ENCODE measurements around the gene RFX8. TPM values are rescaled to one million over a fixed set of nuclear protein-coding genes. Genes with fewer than 3 reads are reported as not detected.

Gene RFX8
- total RNA-seq, 1 experiment from 2014 or later, result not detected

DNA sequence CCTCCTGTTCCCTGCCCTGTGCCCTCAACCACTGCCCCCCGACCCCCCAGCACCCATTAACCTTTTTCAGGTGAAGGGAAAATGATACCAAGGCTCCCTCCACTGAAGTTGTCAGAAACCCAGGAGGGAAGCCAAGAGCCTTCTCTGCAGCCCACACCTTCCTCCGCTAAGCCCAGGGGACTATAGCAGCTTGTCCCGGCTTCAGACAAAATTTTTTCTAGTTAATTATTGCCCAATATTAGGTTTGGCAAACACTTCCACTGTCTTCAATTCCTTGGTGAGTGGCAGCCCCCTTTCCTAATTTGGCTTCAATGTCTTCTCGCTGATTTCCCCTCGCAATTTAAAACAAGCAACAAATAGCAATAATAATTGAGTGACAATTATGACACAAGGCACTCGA is 23.9 kb downstream of the RFX8 start:
- ChIA-PET CTCF (no interaction called here), POLR2A (no interaction called here)
- Mint-ChIP-seq H3K27me3 (ENCODE audit: insufficient read depth, unreplicated experiment) (no peaks in the 10 kb centered on the region), H3K9me3 (ENCODE audit: unreplicated experiment) (peaks cover 5% of the 10 kb centered on the region), H3K4me1 (ENCODE audit: insufficient read depth, unreplicated experiment) (peaks cover 14% of the 10 kb centered on the region), H3K36me3 (ENCODE audit: insufficient read depth, unreplicated experiment) (no peaks in the 10 kb centered on the region), H3K27ac (ENCODE audit: low read depth, unreplicated experiment) (no peak overlapping the region), H3K4me3 (ENCODE audit: unreplicated experiment) (no peak overlapping the region)
- TF ChIP-seq, protein P1, sequence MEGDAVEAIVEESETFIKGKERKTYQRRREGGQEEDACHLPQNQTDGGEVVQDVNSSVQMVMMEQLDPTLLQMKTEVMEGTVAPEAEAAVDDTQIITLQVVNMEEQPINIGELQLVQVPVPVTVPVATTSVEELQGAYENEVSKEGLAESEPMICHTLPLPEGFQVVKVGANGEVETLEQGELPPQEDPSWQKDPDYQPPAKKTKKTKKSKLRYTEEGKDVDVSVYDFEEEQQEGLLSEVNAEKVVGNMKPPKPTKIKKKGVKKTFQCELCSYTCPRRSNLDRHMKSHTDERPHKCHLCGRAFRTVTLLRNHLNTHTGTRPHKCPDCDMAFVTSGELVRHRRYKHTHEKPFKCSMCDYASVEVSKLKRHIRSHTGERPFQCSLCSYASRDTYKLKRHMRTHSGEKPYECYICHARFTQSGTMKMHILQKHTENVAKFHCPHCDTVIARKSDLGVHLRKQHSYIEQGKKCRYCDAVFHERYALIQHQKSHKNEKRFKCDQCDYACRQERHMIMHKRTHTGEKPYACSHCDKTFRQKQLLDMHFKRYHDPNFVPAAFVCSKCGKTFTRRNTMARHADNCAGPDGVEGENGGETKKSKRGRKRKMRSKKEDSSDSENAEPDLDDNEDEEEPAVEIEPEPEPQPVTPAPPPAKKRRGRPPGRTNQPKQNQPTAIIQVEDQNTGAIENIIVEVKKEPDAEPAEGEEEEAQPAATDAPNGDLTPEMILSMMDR (IDR thresholded peaks at IDR 0.05; ENCODE audit: unreplicated experiment), result no peak
- BruUV-seq (replicated peaks), result no TSS peak
- intact Hi-C loops (cut with micrococcal nuclease), result no loop called here
- DNase-seq (ENCODE audit: unreplicated experiment), result no peak

DNA sequence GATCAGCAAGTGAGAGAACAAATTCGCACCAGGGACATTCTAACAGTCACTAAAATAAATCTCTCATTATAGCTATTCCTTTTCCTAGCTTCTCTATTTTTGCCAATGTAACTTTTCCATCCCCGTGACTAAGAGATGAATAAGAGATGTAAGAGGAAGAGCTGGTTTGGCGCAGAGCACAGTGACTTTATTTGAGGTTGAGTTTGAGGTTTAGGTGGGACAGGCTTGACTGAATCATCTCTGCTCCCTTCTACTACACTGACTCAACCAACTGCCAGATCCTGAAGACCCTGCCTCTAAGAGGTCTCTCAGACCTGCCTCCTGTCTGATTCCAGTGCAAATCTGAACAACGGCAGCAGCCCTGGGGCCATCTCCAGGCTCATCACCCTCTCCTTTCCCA is 28.0 kb downstream of the RFX8 start:
- CTCF ChIA-PET, result interaction anchor here (0.6 kb wide), 1 partner anchor 265 kb away, joined by 6 read pairs; no protein-coding TSS in a partner anchor
- DNase-seq (ENCODE audit: unreplicated experiment), result peak; percentile 62
- no peaks in the 10 kb centered on the region for H3K27me3 Mint-ChIP-seq (ENCODE audit: insufficient read depth, unreplicated experiment)
- no peak overlapping the region for H3K27ac Mint-ChIP-seq (ENCODE audit: low read depth, unreplicated experiment)
- no peak overlapping the region for H3K4me3 Mint-ChIP-seq (ENCODE audit: unreplicated experiment)
- intact Hi-C loops (cut with micrococcal nuclease), result no loop called here
- no peaks in the 10 kb centered on the region for H3K36me3 Mint-ChIP-seq (ENCODE audit: insufficient read depth, unreplicated experiment)
- H3K9me3 Mint-ChIP-seq (ENCODE audit: unreplicated experiment), result peaks cover 5% of the 10 kb centered on the region
- no TSS peak for BruUV-seq (replicated peaks)
- POLR2A ChIA-PET, result no interaction called here
- TF ChIP-seq, protein P1 (IDR thresholded peaks at IDR 0.05; ENCODE audit: unreplicated experiment), result no peak
- peaks cover 22% of the 10 kb centered on the region for H3K4me1 Mint-ChIP-seq (ENCODE audit: insufficient read depth, unreplicated experiment)

DNA sequence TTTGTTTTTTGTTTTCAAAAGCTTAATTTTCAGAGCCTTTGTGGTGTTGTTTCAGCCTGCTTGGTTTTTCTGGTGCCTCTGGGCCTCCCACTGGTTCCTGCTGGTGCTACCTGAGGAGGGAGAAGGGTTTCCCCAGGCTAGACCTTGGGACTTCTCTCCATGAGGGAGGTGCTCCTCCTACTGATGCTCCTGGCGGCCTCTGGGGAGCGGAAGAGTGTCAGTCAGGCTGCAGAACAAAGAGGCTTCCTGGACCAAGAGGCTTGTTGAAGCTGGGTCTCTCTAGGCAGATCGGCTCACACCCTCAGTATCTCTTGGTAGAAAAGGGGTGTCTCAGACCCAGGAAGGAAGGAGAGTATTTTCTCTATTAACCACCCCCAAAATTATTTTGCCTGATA is 32.2 kb downstream of the RFX8 start:
- Mint-ChIP-seq H3K27me3 (ENCODE audit: insufficient read depth, unreplicated experiment) (no peaks in the 10 kb centered on the region), H3K4me3 (ENCODE audit: unreplicated experiment) (no peak overlapping the region), H3K27ac (ENCODE audit: low read depth, unreplicated experiment) (no peak overlapping the region), H3K36me3 (ENCODE audit: insufficient read depth, unreplicated experiment) (no peaks in the 10 kb centered on the region), H3K4me1 (ENCODE audit: insufficient read depth, unreplicated experiment) (peaks cover 24% of the 10 kb centered on the region), H3K9me3 (ENCODE audit: unreplicated experiment) (peaks cover 4% of the 10 kb centered on the region)
- DNase-seq (ENCODE audit: unreplicated experiment), result peak; percentile 20
- ChIA-PET POLR2A (no interaction called here), CTCF (no interaction called here)
- no TSS peak for BruUV-seq (replicated peaks)
- TF ChIP-seq, protein P1 (IDR thresholded peaks at IDR 0.05; ENCODE audit: unreplicated experiment), result no peak
- intact Hi-C loops (cut with micrococcal nuclease), result no loop called here

DNA sequence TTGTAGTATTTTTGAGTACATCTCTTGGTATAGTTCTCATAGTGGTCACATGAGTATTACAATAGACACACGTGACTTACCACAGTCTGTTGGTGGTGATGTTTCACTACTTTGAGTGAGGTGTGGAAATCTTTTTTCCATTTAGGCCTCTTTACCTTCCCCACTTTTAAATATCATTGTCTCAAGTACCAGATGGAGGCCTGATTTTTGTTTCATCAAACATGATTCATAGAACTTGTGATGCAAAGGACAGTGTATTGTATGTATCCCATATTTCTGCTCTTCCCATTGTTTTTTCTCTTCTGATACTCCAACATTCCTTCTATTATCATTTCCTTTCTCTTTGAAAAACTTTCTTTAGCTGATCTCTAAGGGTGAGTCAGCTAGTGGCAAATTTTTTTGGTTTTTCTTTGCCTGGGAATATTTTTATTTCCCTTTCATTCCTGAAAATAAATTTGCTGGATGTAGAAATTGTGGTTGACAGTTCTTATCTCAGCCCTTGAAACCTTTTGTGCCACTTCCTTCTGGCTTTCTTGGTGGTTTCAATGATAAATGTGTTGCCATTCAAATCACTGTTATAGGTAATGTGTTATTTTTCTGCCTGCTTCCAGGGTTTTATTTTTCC is 32.8 kb downstream of the RFX8 start:
- ChIA-PET POLR2A (no interaction called here), CTCF (no interaction called here)
- no peak overlapping the region for H3K4me3 Mint-ChIP-seq (ENCODE audit: unreplicated experiment)
- TF ChIP-seq, protein P1 (IDR thresholded peaks at IDR 0.05; ENCODE audit: unreplicated experiment), result no peak
- DNase-seq (ENCODE audit: unreplicated experiment), result peak; percentile 47
- BruUV-seq (replicated peaks), result no TSS peak
- intact Hi-C loops (cut with micrococcal nuclease), result no loop called here
- no peaks in the 10 kb centered on the region for H3K27me3 Mint-ChIP-seq (ENCODE audit: insufficient read depth, unreplicated experiment)
- no peaks in the 10 kb centered on the region for H3K9me3 Mint-ChIP-seq (ENCODE audit: unreplicated experiment)
- H3K4me1 Mint-ChIP-seq (ENCODE audit: insufficient read depth, unreplicated experiment), result peaks cover 19% of the 10 kb centered on the region
- no peaks in the 10 kb centered on the region for H3K36me3 Mint-ChIP-seq (ENCODE audit: insufficient read depth, unreplicated experiment)
- no peak overlapping the region for H3K27ac Mint-ChIP-seq (ENCODE audit: low read depth, unreplicated experiment)

All from MCF 10A (cell line).